Spinal cord (tissue), 10 donors: ENCODE measurements around the gene ARSH. TPM values are rescaled to one million over a fixed set of nuclear protein-coding genes. Genes with fewer than 3 reads are reported as not detected.

Experiments used
- DNase-seq, 6 donors: peaks; one replicate each; pipeline versions ENCODE4 v3.0.0 to v3.0.0-alpha.2; 2013 to 2015; ENCODE audit warnings: low spot score in 6 of 6, low read depth in 4 of 6
- H3K27ac ChIP-seq: one replicate; pipeline ENCODE4 v1.5.1; 2013; ENCODE audit warnings: low read depth, low read length, control low read depth
- H3K27me3 ChIP-seq: one replicate; pipeline ENCODE4 v1.6.1; 2013; ENCODE audit warnings: low read length; ENCODE audit not compliant: control insufficient read depth, insufficient read depth
- H3K36me3 ChIP-seq: one replicate; pipeline ENCODE4 v1.6.1; 2013; ENCODE audit warnings: low read length; ENCODE audit not compliant: control insufficient read depth, insufficient read depth
- H3K4me1 ChIP-seq: one replicate; pipeline ENCODE4 v1.6.1; 2013; ENCODE audit warnings: low read length; ENCODE audit not compliant: control insufficient read depth, insufficient read depth
- H3K4me3 ChIP-seq: one replicate; pipeline ENCODE4 v1.5.1; 2013; ENCODE audit warnings: low read depth, low read length, control low read depth
- H3K9me3 ChIP-seq: one replicate; pipeline ENCODE4 v1.6.1; 2013; ENCODE audit warnings: low read length; ENCODE audit not compliant: control insufficient read depth, insufficient read depth
- WGBS: methylation state at CpG from one replicate; pipeline ENCODE4 v1.1.5; 2013; ENCODE audit warnings: missing lambda C conversion rate; ENCODE audit not compliant: insufficient coverage; 5-methylcytosine and 5-hydroxymethylcytosine counted together
- polyA plus RNA-seq, 2 donors: library from polyadenylated mRNA; unstranded; fragments of 120-200 nt; gene quantifications; one replicate each; pipeline ENCODE4 v1.2.1, GENCODE V29; 2013; ENCODE audit not compliant: insufficient read length in 2 of 2
- small RNA-seq: library from RNA; depleted of rRNA; stranded (forward); fragments of <200 nt; gene quantifications from one replicate; pipeline ENCODE3, GENCODE V24; 2014; ENCODE audit warnings: low replicate concordance
- total RNA-seq, 2 donors: library from RNA; depleted of rRNA in 1 of 2; stranded (reverse); fragments of 120-200 nt in 1 of 2; fragments of >200 nt in 1 of 2; gene quantifications; one replicate each; pipeline versions ENCODE4 v1.2.3 to v1.2.4, GENCODE V29; 2013 to 2014
- donor health status: healthy.

ARSH gene
- total and polyA plus RNA-seq, 4 donors, result not detected

DNA sequence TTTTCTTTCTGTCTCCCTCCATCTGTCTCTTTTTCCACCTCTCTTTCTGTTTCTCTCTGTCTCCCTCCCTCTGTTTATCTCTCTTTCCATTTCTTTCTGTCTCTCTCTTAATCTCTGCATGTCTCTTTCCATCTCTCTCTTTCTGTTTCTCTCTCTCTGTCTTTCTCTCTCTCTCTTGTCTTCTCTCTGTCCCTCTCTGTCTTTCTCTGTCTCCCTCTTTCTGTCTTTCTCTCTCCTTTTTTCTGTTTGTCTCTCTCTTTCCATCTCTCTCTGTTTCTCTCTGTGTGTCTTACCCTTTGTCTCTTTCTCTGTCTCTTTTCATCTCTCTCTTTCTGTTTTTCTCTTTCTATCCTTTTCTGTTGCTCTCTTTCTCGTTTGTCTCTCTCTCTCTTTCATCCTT is 69.6 kb downstream of the ARSH start:
- Histone ChIP-seq H3K4me1 (no peaks in the 10 kb centered on the region), H3K27me3 (peaks cover 4% of the 10 kb centered on the region), H3K4me3 (no peak overlapping the region), H3K27ac (no peak overlapping the region), H3K36me3 (no peaks in the 10 kb centered on the region), H3K9me3 (no peaks in the 10 kb centered on the region)
- 48% methylated on average over 1 of the region's 1 CpG for WGBS
- no peak for DNase-seq

DNA sequence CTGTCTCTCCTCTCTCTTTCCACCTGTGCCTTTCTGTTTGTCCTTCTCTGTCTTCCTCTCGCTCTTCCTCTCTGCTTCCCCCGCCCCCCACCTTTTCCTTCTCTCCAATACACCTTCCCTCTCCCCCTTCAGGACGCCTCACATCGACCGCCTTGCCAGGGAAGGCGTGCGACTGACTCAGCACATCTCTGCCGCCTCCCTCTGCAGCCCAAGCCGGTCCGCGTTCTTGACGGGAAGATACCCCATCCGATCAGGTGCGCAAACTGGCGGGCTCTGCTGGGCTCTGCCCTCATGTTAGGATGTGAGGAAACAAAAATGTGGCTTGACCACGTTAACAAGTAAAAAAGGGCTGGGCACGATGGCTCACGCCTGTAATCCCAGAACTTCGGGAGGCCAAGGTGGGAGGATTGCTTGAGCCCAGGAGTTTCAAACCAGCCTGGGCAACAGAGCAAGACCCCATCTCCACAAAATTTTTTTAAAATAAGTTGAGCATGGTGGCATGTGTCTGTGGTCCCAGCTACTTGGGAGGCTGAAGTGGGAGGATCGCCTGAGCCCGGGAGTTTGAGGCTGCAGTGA is 70.2 kb downstream of the ARSH start:
- H3K4me3 ChIP-seq, result no peak overlapping the region
- H3K9me3 ChIP-seq, result no peaks in the 10 kb centered on the region
- H3K4me1 ChIP-seq, result no peaks in the 10 kb centered on the region
- WGBS, result 47% methylated on average over 21 of the region's 21 CpGs
- peaks cover 4% of the 10 kb centered on the region for H3K27me3 ChIP-seq
- no peak overlapping the region for H3K27ac ChIP-seq
- no peaks in the 10 kb centered on the region for H3K36me3 ChIP-seq
- no peak for DNase-seq

Small RNAs within 50 kb of the gene (small RNA-seq; reads per million reads assigned to genes)
- not detected for gene RN7SL578P

Other genes starting within 250 kb of the ARSH start
- gene GYG2, start 177.6 kb upstream of the ARSH start, total RNA-seq, result 10 to 100 TPM; 20.3 to 26.1 TPM
- 10 to 100 TPM; 43.5 to 47.1 TPM for gene GYG2, start 177.6 kb upstream of the ARSH start, polyA plus RNA-seq
- 10 to 100 TPM; 16.0 to 32.9 TPM for gene ARSD, start 77.2 kb upstream of the ARSH start, total RNA-seq
- gene ARSD, start 77.2 kb upstream of the ARSH start, polyA plus RNA-seq, result 10 to 100 TPM; 14.5 to 17.5 TPM
- gene ARSF, start 34.9 kb downstream of the ARSH start, total RNA-seq, result 1 to 10 TPM in 1 of 2 donors, under 1 TPM in 1; 0.77 to 2.1 TPM
- gene ARSF, start 34.9 kb downstream of the ARSH start, polyA plus RNA-seq, result 1 to 10 TPM; 1.3 to 1.6 TPM